ENCODE results near the gene SUN5.

DNA sequence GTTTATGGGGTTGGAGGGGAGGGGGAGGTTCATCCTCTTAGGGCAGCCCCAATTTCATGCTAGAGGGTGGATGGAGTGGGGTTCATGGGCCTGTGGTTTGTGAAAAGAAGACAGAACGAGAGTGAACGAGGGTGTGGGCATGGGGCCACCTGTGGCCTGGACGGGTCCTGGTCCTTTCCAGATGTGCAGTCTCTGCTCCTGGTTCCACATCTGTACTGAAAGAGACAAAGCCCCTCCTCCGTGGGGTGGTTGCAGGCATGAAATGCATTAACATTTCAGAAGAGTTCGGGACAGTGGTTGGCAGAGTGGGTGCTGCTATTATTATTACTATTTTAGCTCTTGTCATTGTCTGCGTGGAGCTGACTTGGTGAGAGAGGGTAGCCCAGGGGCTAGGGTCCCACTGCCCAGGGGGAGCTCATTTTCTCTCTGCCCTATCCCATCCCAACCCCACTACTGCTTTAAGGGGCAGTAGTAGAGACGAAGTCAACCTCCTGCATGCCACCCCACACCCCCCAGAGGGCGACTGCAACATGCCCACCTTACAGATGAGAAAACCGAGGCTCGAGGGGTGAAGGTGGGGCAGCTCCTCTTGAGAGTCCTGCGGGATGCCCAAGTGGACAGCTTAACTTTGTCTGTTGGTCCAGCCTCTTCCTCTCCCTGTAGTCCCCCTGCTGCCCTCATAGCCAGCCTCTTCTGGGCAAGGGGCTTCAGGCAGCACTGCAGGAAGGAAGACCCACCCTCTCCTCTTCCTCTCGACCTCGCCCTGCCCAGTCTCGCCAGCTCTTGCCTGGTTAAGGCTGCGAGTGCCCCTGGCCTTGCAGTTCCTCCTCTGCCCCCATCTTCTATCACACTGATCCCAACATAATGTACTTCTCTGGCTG, 11.7 kb upstream of the SUN5 start:
- TF ChIP-seq, protein P1, sequence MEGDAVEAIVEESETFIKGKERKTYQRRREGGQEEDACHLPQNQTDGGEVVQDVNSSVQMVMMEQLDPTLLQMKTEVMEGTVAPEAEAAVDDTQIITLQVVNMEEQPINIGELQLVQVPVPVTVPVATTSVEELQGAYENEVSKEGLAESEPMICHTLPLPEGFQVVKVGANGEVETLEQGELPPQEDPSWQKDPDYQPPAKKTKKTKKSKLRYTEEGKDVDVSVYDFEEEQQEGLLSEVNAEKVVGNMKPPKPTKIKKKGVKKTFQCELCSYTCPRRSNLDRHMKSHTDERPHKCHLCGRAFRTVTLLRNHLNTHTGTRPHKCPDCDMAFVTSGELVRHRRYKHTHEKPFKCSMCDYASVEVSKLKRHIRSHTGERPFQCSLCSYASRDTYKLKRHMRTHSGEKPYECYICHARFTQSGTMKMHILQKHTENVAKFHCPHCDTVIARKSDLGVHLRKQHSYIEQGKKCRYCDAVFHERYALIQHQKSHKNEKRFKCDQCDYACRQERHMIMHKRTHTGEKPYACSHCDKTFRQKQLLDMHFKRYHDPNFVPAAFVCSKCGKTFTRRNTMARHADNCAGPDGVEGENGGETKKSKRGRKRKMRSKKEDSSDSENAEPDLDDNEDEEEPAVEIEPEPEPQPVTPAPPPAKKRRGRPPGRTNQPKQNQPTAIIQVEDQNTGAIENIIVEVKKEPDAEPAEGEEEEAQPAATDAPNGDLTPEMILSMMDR (IDR thresholded peaks at IDR 0.05): no peak
- TF ChIP-seq POLR2A (IDR thresholded peaks at IDR 0.05): no peak
